HG02642 (cell line): ENCODE results near the gene SLC6A6.

Experiments
- ATAC-seq: cut with Tn5 transposase; IDR thresholded peaks from one replicate; pipeline ENCODE4 v1.9.1; 2021; ENCODE audit warnings: mild to moderate bottlenecking; ENCODE audit not compliant: unreplicated experiment, poor library complexity

SLC6A6 gene

DNA sequence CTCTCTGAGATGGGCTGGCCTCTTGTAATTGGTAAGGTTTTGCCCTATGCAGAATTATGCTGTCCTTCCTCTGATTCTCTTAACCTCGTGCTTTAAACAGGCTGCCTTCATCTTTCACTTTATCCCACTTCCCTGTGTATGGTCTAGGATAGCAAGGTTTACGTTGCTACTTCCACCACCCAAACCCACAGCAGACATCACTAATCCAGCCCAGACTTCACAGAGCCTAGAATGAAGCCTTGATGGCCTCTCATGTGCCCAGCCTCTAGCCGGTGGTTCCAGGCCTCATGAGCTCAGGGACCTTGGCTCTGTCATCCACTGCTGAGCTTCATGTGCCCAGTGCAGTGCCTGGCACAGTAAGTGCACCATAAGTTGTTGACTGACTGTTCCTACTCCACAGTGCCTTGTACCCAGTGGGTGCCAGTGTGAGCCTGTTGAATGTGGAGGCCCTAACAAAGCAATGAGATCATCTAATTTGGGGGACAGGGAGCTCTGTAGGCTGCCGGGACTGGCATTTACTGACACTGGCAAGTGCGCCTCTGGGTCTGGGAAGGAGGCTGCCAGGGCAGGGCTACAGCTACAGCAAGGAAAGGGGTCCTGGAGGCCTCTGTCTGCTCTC, 12.5 kb downstream of the SLC6A6 start:
- ATAC-seq, result no peak

DNA sequence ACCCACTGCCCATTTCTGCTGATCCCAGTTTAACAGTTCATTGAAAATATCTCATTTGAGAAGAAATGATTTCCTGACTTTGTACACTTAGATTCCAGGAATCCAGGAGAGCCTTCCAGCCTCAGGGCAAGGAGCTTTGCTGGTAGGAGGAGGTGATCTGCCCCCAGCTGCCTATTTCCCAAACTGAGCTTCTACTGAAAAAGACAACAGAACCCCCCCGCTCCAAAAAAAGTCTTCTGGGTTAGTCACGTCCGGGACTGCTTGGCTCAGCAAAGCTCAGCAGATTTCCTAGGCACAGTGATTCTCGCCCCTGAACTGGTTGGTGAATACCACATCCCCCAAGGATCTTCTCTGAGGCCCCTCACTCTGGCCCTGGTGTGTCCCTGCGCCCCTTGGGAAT, 13.1 kb downstream of the SLC6A6 start:
- no peak for ATAC-seq

DNA sequence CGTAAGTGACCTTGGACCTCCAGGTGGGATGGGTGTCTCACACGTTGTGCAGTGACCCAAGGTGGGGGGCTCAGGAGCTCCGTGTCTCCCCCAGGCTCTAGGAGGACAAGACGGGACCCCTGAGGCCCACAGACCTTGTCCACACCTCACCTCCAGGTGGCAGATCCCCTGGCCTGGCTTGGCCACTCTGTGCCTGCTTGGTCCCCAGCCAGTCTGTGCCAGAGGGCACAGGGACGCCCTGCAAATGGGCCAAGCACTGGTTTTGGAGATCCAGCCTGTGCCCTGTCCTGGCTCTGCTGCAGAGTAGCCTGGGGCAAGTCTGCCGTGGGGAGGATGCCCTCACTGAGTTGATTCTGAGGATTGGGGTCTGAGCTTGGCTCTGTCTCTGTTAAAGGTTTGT, 14.0 kb downstream of the SLC6A6 start:
- no peak for ATAC-seq

DNA sequence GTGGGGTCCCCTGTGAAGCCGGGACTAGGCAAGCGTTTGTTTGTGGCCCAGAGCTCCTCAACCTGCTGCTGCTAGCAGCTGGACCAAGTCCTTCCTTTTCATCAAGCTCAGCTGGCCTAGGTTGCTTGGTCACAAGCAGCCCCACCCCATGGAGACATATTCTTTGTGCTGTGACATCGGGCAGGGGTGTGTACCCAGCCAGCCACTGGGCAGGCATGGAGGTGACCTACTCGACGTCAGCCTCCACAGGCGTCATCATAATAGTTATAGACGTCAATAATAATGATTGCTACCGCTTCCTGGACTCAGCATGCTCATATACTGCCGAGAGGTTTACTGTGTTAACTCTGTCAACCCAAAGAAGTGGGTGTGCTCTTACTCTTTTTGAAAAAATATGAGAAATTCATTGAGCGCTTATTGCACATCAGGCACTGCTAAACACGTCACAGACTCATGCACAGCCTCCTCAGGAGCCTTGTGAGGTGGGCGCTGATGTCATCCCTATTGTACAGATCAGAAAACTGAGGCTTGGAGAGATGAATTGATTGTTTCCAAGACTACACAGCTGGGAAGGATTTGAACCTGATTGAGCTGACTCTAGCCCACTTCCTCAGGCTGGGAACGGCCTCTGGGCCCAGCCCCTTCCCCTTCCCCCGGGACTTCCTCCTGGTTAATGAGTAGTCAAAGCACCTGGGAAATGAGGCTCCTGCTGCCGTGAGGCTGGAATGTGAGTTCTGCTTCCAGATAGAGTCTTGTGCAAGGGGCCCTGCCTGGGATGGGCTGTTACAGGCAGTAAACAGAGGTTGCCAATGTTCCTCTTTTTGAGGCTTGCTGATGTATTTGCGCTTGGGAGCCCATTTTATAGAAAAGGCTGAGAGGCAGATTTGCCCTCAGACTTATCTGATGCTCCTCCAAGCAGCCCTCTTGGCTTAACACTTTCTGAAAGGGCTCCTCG, 16.2 kb downstream of the SLC6A6 start:
- ATAC-seq, result no peak

DNA sequence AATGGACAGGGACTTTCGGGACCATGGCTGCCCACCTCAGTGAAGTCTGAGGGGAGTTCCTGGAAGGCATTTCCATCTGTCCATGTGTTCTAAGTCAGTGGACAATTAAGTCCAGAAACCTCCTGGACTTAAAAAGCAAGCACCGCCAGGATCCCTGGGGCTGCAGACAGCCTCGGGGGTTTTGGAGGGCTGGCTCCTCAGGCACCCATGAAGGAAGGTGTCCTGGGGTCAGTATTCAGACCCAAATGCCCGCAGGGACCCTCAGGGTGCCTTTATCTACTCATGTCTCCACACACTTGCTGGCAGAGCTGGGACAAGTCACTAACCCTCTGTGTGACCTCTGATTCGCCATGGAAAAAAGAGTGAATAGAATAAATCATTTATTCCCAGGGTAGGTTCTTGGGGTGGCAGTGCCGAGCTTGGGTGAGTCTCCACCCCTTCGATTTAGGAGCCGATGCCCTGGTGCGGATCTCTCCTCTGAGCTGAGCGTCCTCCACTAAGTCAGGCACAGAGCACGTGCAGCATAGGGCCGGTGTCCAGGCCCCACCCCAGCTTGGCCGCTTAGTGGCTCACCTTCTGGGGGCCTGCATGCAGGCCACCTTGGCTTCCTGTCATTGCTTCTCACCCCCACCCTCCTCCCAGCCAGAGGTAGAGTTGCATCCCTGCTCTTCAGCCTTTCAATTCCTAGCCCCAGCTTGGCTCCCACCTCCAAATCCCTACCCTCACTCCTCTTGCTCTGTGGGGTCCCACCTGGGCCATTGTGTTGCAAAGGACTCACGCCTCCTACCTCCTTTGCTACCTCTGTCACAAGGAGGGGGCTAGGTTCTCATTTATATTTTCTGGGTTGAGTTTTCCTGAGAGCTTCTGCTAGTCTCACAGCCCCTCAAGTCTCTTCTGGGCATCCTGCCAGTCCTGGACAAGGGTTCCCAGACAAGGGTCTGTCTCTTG, 19.9 kb downstream of the SLC6A6 start:
- no peak for ATAC-seq

DNA sequence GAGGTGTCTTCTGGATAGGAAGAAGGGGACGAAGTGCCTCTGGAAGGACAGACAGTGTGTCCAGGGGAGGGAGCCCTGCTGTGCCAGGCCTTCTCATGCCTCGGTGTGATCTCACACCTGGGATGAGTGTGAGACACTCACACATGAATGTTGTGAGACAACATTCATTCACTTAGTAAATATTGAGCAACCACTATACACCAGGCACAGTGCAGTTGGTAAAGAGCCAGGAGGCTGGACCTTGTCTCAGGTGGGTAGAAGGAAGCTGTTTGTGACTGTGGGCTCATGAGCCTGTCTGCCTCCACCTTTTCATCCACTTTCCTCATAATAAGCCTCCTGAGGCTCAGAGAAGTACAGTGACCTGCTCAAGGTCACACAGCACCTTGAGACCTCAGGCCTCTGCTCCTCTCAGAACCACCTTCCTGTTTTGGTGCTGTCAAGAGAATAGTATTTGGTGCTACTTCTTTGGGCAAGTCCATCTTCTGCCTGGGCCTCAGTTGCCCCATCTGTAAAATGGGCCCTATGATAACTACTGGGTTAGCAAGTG, 20.9 kb downstream of the SLC6A6 start:
- ATAC-seq, result no peak

DNA sequence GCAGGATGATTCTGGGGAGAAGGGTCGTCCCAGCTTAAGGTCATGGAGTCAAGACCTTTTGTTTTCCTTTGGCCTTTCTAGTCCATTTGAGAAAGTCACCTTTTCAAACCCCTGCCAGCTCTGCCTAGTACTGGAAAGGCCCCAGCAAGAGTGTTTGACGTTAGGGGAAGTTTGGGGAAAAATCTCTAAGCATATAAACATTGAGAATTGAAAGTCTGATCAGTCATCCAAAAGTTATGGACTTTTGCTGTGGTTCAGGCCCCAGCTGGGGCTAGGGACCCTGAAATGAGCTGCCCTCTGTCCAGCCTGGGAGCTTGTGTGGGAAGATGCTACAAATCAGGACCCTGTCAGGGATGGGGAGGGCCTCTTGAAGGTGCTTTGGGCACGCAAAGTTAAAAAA, 21.6 kb downstream of the SLC6A6 start:
- ATAC-seq, result no peak

DNA sequence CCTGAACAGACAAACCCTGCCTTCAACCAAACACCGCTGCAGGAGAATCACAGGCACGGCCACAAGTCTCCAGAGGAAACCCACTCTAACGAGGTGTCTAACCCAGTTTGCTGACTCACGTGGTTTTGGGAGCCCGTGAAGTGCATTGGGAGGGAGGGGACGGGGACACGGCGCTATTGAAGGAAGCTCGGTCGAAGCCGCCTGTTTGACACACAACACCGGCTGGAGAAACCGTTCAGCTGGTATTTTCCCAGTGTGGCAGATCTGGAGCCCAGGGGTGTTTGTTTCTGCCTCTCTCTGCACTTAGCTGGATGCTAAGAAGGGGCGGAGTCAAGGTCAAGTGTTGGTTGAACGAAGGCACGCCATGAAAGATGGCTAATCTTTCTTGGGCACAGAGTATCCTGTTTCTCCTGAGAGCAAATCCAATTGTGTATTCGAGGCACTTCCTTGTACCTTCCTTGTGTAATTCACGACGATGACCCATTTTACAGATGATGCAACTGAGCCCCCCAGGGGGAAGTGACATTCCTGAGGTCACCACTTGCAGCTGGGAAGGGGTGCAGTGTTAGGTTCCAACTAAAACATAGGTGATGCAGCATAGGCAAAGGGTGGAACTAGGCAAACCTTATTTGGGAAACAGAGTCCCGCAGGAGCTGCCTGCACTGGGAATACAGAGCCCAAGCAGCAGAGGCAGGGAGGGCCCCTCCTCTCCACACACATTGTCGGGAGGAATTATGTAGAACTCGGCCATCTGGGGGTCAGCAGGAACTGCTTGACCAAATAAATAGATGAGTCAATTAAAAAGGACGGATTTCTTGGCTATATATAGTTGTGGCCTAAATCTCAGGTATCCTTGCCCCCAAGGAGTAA, 22.5 kb downstream of the SLC6A6 start:
- ATAC-seq, result no peak

DNA sequence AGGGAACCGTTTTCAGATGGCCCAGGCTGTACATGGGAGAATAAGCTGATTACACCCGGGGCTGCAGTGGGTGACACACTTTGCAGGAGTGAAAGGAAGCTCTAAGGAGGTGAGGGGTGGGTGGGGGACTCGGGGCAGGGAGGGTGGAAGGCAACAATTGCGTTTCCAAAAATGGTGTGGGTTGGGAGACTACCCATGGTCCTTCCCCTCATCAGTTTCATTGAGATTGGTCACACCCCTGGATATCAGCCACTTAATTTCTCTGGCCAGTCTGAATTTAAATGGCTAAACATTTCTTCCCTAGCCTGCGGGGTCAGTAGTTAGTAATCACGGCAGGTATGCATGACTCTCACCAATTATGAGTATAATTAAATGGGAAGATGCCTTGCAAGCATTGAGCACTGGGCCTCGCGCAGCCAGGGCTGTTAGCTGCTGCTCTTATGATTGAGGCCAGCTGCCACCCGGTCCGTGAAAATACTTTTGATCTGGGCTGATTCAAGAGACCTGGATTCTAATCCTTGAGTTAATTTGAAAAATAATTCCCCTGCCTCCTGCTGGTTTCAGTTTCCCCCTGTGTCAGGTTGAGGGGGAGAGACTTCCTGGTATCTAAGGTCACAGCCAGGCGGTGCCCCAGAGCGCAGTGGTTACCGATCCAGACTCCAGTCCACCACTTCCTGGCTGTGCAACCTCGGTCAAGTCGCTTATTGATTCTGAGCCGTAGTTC, 23.3 kb downstream of the SLC6A6 start:
- peak; percentile 51 for ATAC-seq

DNA sequence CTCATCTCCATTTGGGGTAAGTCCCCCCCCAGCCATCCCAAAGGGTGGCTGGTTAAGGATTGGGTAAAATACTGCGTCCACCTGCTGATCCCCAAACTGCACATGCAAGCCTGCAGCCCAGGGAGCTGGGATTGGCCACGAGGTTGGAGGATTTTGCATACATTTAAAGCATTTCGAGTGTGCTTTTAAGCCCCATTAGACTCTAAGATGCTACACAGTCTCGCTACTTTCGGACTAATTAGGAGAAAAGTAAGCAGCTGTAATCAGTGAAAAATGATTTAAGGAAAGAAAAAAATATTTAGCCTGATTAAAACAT, 23.9 kb downstream of the SLC6A6 start:
- ATAC-seq, result no peak

DNA sequence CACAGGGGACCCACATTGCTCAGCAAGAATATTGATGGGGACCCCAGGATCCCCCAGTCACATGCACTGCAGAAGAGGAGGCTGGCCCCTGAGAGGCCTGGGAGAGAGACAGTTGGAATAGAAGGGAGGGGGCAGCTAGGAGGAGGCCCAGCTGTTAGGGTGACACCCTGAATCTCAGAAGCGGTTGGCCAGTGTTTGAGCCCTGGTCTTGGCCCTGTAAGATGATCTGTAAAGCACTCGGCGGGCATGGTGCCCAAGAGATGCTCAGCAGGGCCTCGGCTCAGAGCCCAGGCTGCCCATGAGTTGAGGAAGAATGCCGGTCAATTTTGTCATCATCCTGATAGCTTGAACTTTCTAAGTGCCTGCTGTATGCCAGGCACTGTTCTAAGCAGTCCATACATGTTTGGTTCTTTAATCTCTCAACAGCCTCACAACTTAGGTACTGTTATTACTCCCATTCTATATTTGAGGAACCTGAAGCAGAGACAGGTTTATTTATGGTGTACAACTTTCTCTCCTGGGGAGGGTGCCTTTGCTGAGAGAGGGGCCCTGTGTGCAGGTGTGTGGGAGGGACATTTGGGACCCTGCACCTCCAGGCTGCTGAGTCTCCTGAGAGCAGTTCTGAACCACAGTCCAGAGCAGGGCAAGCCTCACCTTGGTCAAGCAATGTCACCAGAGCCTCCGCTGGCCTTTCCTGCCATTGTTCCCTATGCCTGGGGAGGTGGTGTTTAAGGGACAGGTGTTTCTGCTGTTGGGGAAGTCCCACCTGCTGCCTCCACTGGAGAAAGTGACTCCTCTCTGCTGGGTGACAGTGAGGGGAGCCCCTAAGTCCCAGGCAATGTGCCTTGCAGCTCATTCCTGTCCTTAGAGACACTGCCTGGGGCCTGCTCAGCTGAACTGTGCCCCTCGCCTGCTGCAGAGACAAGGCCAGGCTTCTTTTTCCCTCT, 26.0 kb downstream of the SLC6A6 start:
- ATAC-seq, result no peak

DNA sequence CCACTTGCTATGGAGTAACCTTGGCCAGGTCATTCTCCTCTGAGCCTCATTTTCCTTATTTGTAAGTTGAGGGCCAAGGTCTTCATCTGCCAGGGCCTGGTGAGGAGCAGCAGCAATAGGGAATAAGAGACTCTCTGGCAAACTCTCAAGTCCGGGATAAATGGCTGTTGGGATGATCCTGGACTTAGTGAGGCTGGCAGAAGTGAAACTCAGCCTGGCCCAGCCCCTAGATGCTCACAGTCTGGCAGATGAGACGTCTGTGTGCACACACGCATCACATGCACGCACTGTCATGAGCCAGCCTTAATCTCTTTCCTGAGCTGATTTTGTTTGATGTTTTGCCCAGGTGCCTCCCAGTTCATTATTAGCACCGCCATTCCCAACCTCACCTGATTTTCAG, 26.8 kb downstream of the SLC6A6 start:
- no peak for ATAC-seq

DNA sequence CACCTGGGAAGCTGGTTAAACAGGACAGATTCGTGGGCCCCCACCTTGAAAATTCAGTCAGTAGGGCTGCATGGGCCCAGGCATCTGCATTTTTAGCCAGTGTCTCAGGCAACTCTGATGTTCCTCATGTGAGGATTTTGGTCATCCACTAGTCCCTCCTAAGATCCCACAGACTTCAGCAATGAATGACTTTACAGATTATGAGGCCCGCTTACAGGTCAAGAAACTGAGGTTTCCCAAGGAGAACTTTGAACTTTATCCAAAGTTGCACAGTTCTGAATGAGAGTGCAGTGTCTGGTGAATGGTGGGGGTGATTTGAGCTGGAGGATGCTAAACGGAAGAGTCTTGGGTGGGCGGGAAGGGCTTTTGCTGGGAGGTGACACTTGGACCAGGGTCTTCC, 27.2 kb downstream of the SLC6A6 start:
- no peak for ATAC-seq

DNA sequence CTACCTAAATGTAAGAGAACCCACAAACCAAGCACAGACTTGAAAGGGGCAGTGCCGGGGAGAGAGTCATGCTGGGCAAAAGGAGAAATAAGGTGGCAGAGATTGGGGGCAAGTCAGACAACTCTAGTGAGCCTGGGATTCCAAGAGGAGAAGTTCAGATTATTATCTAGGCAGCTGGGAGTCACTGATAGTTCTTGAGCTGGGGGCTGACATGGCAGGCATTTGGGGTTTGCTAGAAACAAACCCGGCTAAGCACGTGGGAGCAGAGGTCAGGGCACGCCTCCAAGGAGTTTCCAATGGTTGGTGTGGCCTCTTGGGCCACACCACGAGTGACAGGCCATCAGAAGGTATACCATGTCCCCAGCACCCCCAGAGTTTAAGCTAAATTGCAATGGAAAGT, 27.6 kb downstream of the SLC6A6 start:
- ATAC-seq, result no peak

DNA sequence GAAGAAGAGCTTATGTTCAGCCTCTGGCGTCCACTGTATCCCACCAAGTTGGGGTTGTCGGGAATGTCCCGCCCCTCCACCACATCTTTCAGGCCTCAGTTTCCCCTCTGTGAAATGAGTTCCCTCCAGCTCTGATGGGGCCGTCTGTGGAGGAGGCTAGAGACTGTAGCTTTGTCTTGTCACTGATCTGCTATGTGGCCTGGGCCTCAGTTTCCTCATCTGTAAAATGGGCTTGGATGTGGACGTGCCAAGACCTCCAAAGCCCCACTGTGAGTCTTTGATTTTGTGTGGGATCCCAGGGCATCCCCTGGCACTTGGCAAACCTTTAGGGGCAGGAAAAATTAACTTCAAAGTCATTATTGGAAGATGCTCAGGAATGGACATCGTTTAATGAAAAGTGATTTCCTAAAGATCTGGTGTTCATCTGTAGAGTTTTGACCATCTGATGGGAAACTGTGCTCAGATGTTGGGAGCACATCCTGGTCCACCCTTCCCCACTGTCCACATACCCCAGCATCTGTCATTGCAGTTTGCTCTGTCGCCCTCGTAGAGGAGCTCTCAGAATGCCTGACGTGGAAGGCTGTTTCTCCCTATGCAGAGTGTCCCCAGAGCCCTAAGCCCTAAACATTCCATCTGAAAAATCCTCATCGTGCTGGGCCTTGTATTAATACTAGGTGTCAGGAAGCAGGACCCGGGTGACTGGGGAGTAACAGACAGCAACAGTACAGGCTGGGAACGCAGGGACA, 28.5 kb downstream of the SLC6A6 start:
- no peak for ATAC-seq

DNA sequence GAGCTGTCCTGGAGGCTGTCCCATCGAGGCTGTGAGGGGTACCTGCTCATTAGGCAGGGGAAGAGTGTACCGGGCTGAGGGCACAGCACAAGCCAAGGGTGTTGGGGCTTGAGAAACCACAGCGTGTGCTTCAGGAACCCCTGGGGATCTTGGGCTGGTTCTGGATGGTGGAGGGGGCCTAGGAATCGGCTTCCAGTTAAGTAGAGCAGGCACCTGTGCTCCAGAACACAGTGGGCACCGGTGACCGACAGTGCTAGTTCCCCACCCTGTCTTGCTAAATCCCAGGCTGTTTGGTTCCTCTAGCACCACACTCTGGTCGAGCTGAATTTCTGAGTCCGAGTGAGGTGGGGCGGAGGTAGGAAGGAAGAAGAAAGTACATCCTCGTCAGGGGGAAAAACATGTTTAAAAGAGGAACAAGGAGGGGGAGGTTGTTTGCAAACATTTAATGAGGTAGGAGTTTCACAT, 29.1 kb downstream of the SLC6A6 start:
- ATAC-seq, result peak; percentile 27
